ENCODE data around the gene FMN1. TPM values are rescaled to one million over a fixed set of nuclear protein-coding genes. Genes with fewer than 3 reads are reported as not detected.

FMN1 gene
- total and polyA plus RNA-seq, 2 donors from 2014 or later: 0.71 to 44.8 TPM

- H3K4me1 ChIP-seq (ENCODE audit: control insufficient read depth in 2 of 3, insufficient read depth in 2 of 3, low read depth in 1 of 3, low read length in 3 of 3): peaks cover 0 to 3% (median 0%) of the 10 kb centered on the region in 3 donors
- TF ChIP-seq CTCF (IDR thresholded peaks at IDR 0.05; ENCODE audit: borderline replicate concordance, extremely low read depth, insufficient read depth): no peak
- H3K27ac ChIP-seq (ENCODE audit: low read depth in 2 of 2, low read length in 2 of 2): no peak overlapping the region
- DNase-seq (no peak), FAIRE-seq (no peak)
- H3K4me3 ChIP-seq (ENCODE audit: low read length in 3 of 3): no peak overlapping the region
- no peaks in the 10 kb centered on the region for H3K36me3 ChIP-seq (ENCODE audit: control insufficient read depth in 2 of 3, insufficient read depth in 3 of 3, low read length in 3 of 3)
- no peaks in the 10 kb centered on the region for H3K9me3 ChIP-seq (ENCODE audit: control insufficient read depth in 2 of 3, insufficient read depth in 1 of 3, low read length in 3 of 3)
- intact Hi-C loops (cut with DNase I): no loop called here
- no peak overlapping the region for H3K9ac ChIP-seq (ENCODE audit: low read length in 3 of 3)
- no peaks in the 10 kb centered on the region for H3K27me3 ChIP-seq (ENCODE audit: control insufficient read depth, insufficient read depth, low read length)
These were observed 41.9 kb downstream of the FMN1 start for GRCh38 chr15:33152502-33153109.

GRCh38 chr15:33150971-33151370 lies 43.5 kb downstream of the FMN1 start:
- no peaks in the 10 kb centered on the region for H3K27me3 ChIP-seq (ENCODE audit: control insufficient read depth, insufficient read depth, low read length)
- no peaks in the 10 kb centered on the region for H3K9me3 ChIP-seq (ENCODE audit: control insufficient read depth in 2 of 3, insufficient read depth in 1 of 3, low read length in 3 of 3)
- intact Hi-C loops (cut with DNase I): no loop called here
- no peak overlapping the region for H3K4me3 ChIP-seq (ENCODE audit: low read length in 3 of 3)
- TF ChIP-seq CTCF (IDR thresholded peaks at IDR 0.05; ENCODE audit: borderline replicate concordance, extremely low read depth, insufficient read depth): no peak
- H3K9ac ChIP-seq (ENCODE audit: low read length in 3 of 3): no peak overlapping the region
- FAIRE-seq (no peak), DNase-seq (peak in 1 of 5 donors; percentile 34)
- no peaks in the 10 kb centered on the region for H3K36me3 ChIP-seq (ENCODE audit: control insufficient read depth in 2 of 3, insufficient read depth in 3 of 3, low read length in 3 of 3)
- H3K4me1 ChIP-seq (ENCODE audit: control insufficient read depth in 2 of 3, insufficient read depth in 2 of 3, low read depth in 1 of 3, low read length in 3 of 3): peaks cover 0 to 3% (median 0%) of the 10 kb centered on the region in 3 donors
- no peak overlapping the region for H3K27ac ChIP-seq (ENCODE audit: low read depth in 2 of 2, low read length in 2 of 2)

GRCh38 chr15:33150431-33150941 lies 44.0 kb downstream of the FMN1 start:
- TF ChIP-seq CTCF (IDR thresholded peaks at IDR 0.05; ENCODE audit: borderline replicate concordance, extremely low read depth, insufficient read depth): no peak
- H3K4me1 ChIP-seq (ENCODE audit: control insufficient read depth in 2 of 3, insufficient read depth in 2 of 3, low read depth in 1 of 3, low read length in 3 of 3): peaks cover 0 to 3% (median 0%) of the 10 kb centered on the region in 3 donors
- H3K4me3 ChIP-seq (ENCODE audit: low read length in 3 of 3): peak overlapping the region in 1 of 3 donors; percentile 26
- DNase-seq (peak in 2 of 5 donors; percentile 86 to 87), FAIRE-seq (no peak)
- no peaks in the 10 kb centered on the region for H3K27me3 ChIP-seq (ENCODE audit: control insufficient read depth, insufficient read depth, low read length)
- H3K36me3 ChIP-seq (ENCODE audit: control insufficient read depth in 2 of 3, insufficient read depth in 3 of 3, low read length in 3 of 3): no peaks in the 10 kb centered on the region
- no peak overlapping the region for H3K9ac ChIP-seq (ENCODE audit: low read length in 3 of 3)
- intact Hi-C loops (cut with DNase I): no loop called here
- H3K9me3 ChIP-seq (ENCODE audit: control insufficient read depth in 2 of 3, insufficient read depth in 1 of 3, low read length in 3 of 3): no peaks in the 10 kb centered on the region
- H3K27ac ChIP-seq (ENCODE audit: low read depth in 2 of 2, low read length in 2 of 2): no peak overlapping the region
